ENCODE measurements around the gene RFPL3. TPM values are rescaled to one million over a fixed set of nuclear protein-coding genes. Genes with fewer than 3 reads are reported as not detected.
"Not testable (repeated sequence)": the region's sequence is repeated elsewhere in the genome, so short reads cannot be mapped to it uniquely, and the experiment has no call there.

RFPL3 gene
- total and polyA plus RNA-seq, 10 of the 15 experiments (the other 5 are each of a cell fraction or from before 2014, with no cell fraction given): not detected

- no TSS peak for BruUV-seq (replicated peaks)
- ChIA-PET POLR2A (no interaction called here), SMC1A (ENCODE audit: uncharacterized antibody, unreplicated experiment) (no interaction called here), CTCF (interaction anchor here (0.6 to 1.1 kb wide), 2 partner anchors 95 to 136 kb away, joined by 3 read pairs; no protein-coding TSS in a partner anchor), RAD21 (ENCODE audit: unreplicated experiment) (no interaction called here)
- no peak for ATAC-seq
- H3K36me3 ChIP-seq (ENCODE audit: control insufficient read depth in 2 of 2, insufficient read depth in 2 of 2, low read length in 1 of 2): no peaks in the 10 kb centered on the region
- WGBS (ENCODE audit: insufficient coverage, insufficient replicate concordance, low lambda C conversion rate, missing lambda C conversion rate): 39% methylated on average over 10 of the region's 10 CpGs
- H4K20me1 ChIP-seq (ENCODE audit: control insufficient read depth, insufficient read depth): no peaks in the 10 kb centered on the region
- no peak overlapping the region for H2AFZ ChIP-seq (ENCODE audit: control insufficient read depth, low read depth, low read length)
- TF ChIP-seq CREM (IDR thresholded peaks at IDR 0.05; ENCODE audit: low read depth) (no peak), ZNF687 (IDR thresholded peaks at IDR 0.05) (no peak), MXI1 (IDR thresholded peaks at IDR 0.05; ENCODE audit: low read depth, low read length) (no peak), IKZF1 (conservative IDR thresholded peaks at IDR 0.05) (no peak), CBX3 (IDR thresholded peaks at IDR 0.05; ENCODE audit: borderline replicate concordance, low read depth) (no peak), DPF2 (IDR thresholded peaks at IDR 0.05) (no peak)
- no peak overlapping the region for H3K27ac ChIP-seq (ENCODE audit: control insufficient read depth, insufficient read depth)
- intact Hi-C loops (cut with micrococcal nuclease; ENCODE audit: unreplicated experiment): no loop called here
- H3K9me3 ChIP-seq (replicated peaks; ENCODE audit: control insufficient read depth, insufficient read depth, low read length): no peaks in the 10 kb centered on the region
- no peak overlapping the region for H3K9ac ChIP-seq (ENCODE audit: control insufficient read depth, insufficient read depth, low read length)
- FAIRE-seq: no peak
- H3K4me1 ChIP-seq (ENCODE audit: control insufficient read depth, insufficient read depth, low read length): no peaks in the 10 kb centered on the region
- DNase-seq (ENCODE audit: low read depth, low spot score): no peak
- H3K4me3 ChIP-seq: no peak overlapping the region
- no peak overlapping the region for H3K4me2 ChIP-seq (ENCODE audit: control insufficient read depth, insufficient read depth)
- no peaks in the 10 kb centered on the region for H3K79me2 ChIP-seq (ENCODE audit: control insufficient read depth, insufficient read depth, low read length)
- in situ Hi-C loops (cut with MboI): no loop called here
- no peaks in the 10 kb centered on the region; a peak in 1 of 4 replicates for H3K27me3 ChIP-seq (replicated peaks in 1 of 2; ENCODE audit: control insufficient read depth in 2 of 2, insufficient read depth in 2 of 2, low read length in 1 of 2)
Measured at GRCh38 chr22:32336771-32337424, 20.8 kb upstream of the RFPL3 start.

- H3K79me2 ChIP-seq (ENCODE audit: control insufficient read depth, insufficient read depth, low read length); H3K9ac ChIP-seq (ENCODE audit: control insufficient read depth, insufficient read depth, low read length); H3K4me3 ChIP-seq; H2AFZ ChIP-seq (ENCODE audit: control insufficient read depth, low read depth, low read length); BruUV-seq (replicated peaks); H3K27me3 ChIP-seq (replicated peaks in 1 of 2; ENCODE audit: control insufficient read depth in 2 of 2, insufficient read depth in 2 of 2, low read length in 1 of 2); POLR2A ChIA-PET; H3K27ac ChIP-seq (ENCODE audit: control insufficient read depth, insufficient read depth); H3K9me3 ChIP-seq (replicated peaks; ENCODE audit: control insufficient read depth, insufficient read depth, low read length); intact Hi-C loops (cut with micrococcal nuclease; ENCODE audit: unreplicated experiment); SMC1A ChIA-PET (ENCODE audit: uncharacterized antibody, unreplicated experiment); DNase-seq (ENCODE audit: low read depth, low spot score); H3K4me2 ChIP-seq (ENCODE audit: control insufficient read depth, insufficient read depth); FAIRE-seq; H4K20me1 ChIP-seq (ENCODE audit: control insufficient read depth, insufficient read depth); ATAC-seq; in situ Hi-C loops (cut with MboI); H3K4me1 ChIP-seq (ENCODE audit: control insufficient read depth, insufficient read depth, low read length); H3K36me3 ChIP-seq (ENCODE audit: control insufficient read depth in 2 of 2, insufficient read depth in 2 of 2, low read length in 1 of 2); RAD21 ChIA-PET (ENCODE audit: unreplicated experiment): not testable (repeated sequence)
- WGBS (ENCODE audit: insufficient coverage, insufficient replicate concordance, low lambda C conversion rate, missing lambda C conversion rate): 51% methylated on average over 6 of the region's 6 CpGs
- CTCF ChIA-PET: interaction anchor here (0.6 kb wide), 2 partner anchors 94 to 360 kb away, joined by 3 read pairs; no protein-coding TSS in a partner anchor
Measured at GRCh38 chr22:32337425-32337824, 20.2 kb upstream of the RFPL3 start.

Data from GM12878 (cell line).